ENCODE data around the gene KRT77.

Gene KRT77

GRCh38 chr12:52740584-52740983 lies 37.3 kb upstream of the KRT77 start:
- H3K9me3 ChIP-seq (ENCODE audit: insufficient read depth, low read depth, low read length): no peaks in the 10 kb centered on the region
- H3K36me3 ChIP-seq (ENCODE audit: insufficient read depth, low read depth, low read length): no peaks in the 10 kb centered on the region
- no peaks in the 10 kb centered on the region for H3K4me1 ChIP-seq (ENCODE audit: insufficient read depth, low read length)
- H3K27me3 ChIP-seq (ENCODE audit: insufficient read depth, low read length): peaks cover 35% of the 10 kb centered on the region
- H3K4me3 ChIP-seq (ENCODE audit: low read length): no peak overlapping the region
- H3K9ac ChIP-seq (ENCODE audit: low read depth, low read length): no peak overlapping the region
- no peak overlapping the region for H3K27ac ChIP-seq (ENCODE audit: low read length)

GRCh38 chr12:52739963-52740362 lies 36.6 kb upstream of the KRT77 start:
- Histone ChIP-seq H3K36me3 (ENCODE audit: insufficient read depth, low read depth, low read length) (no peaks in the 10 kb centered on the region), H3K27ac (ENCODE audit: low read length) (no peak overlapping the region), H3K4me3 (ENCODE audit: low read length) (no peak overlapping the region)

GRCh38 chr12:52735816-52736632 lies 32.7 kb upstream of the KRT77 start:
- no peaks in the 10 kb centered on the region for H3K36me3 ChIP-seq (ENCODE audit: insufficient read depth, low read depth, low read length)

More at GRCh38 chr12:52739963-52740362, 36.6 kb upstream of the KRT77 start:
- Histone ChIP-seq H3K9me3 (ENCODE audit: insufficient read depth, low read depth, low read length) (no peaks in the 10 kb centered on the region), H3K27me3 (ENCODE audit: insufficient read depth, low read length) (peaks cover 30% of the 10 kb centered on the region), H3K9ac (ENCODE audit: low read depth, low read length) (no peak overlapping the region), H3K4me1 (ENCODE audit: insufficient read depth, low read length) (no peaks in the 10 kb centered on the region)

GRCh38 chr12:52735106-52735505 lies 31.8 kb upstream of the KRT77 start:
- Histone ChIP-seq H3K9me3 (ENCODE audit: insufficient read depth, low read depth, low read length) (no peaks in the 10 kb centered on the region), H3K27me3 (ENCODE audit: insufficient read depth, low read length) (peaks cover 19% of the 10 kb centered on the region), H3K9ac (ENCODE audit: low read depth, low read length) (no peak overlapping the region), H3K4me1 (ENCODE audit: insufficient read depth, low read length) (no peaks in the 10 kb centered on the region), H3K36me3 (ENCODE audit: insufficient read depth, low read depth, low read length) (no peaks in the 10 kb centered on the region), H3K27ac (ENCODE audit: low read length) (no peak overlapping the region), H3K4me3 (ENCODE audit: low read length) (no peak overlapping the region)

More at GRCh38 chr12:52735816-52736632, 32.7 kb upstream of the KRT77 start:
- no peak overlapping the region for H3K27ac ChIP-seq (ENCODE audit: low read length)
- H3K4me1 ChIP-seq (ENCODE audit: insufficient read depth, low read length): no peaks in the 10 kb centered on the region
- no peak overlapping the region for H3K4me3 ChIP-seq (ENCODE audit: low read length)
- H3K9me3 ChIP-seq (ENCODE audit: insufficient read depth, low read depth, low read length): no peaks in the 10 kb centered on the region
- H3K27me3 ChIP-seq (ENCODE audit: insufficient read depth, low read length): peaks cover 17% of the 10 kb centered on the region
- H3K9ac ChIP-seq (ENCODE audit: low read depth, low read length): no peak overlapping the region

GRCh38 chr12:52730793-52731192 lies 27.5 kb upstream of the KRT77 start:
- Histone ChIP-seq H3K4me1 (ENCODE audit: insufficient read depth, low read length) (no peaks in the 10 kb centered on the region), H3K9ac (ENCODE audit: low read depth, low read length) (no peak overlapping the region), H3K36me3 (ENCODE audit: insufficient read depth, low read depth, low read length) (no peaks in the 10 kb centered on the region), H3K27ac (ENCODE audit: low read length) (no peak overlapping the region), H3K9me3 (ENCODE audit: insufficient read depth, low read depth, low read length) (no peaks in the 10 kb centered on the region), H3K4me3 (ENCODE audit: low read length) (no peak overlapping the region), H3K27me3 (ENCODE audit: insufficient read depth, low read length) (peaks cover 24% of the 10 kb centered on the region; the same call in 1 of the 2 replicates)

- Histone ChIP-seq H3K4me1 (ENCODE audit: insufficient read depth, low read length) (no peaks in the 10 kb centered on the region), H3K4me3 (ENCODE audit: low read length) (no peak overlapping the region), H3K36me3 (ENCODE audit: insufficient read depth, low read depth, low read length) (no peaks in the 10 kb centered on the region), H3K27me3 (ENCODE audit: insufficient read depth, low read length) (peaks cover 24% of the 10 kb centered on the region; the same call in 1 of the 2 replicates), H3K9me3 (ENCODE audit: insufficient read depth, low read depth, low read length) (no peaks in the 10 kb centered on the region), H3K9ac (ENCODE audit: low read depth, low read length) (no peak overlapping the region), H3K27ac (ENCODE audit: low read length) (no peak overlapping the region)
These were observed 27.1 kb upstream of the KRT77 start for GRCh38 chr12:52730383-52730782.

GRCh38 chr12:52729147-52729546 lies 25.8 kb upstream of the KRT77 start:
- no peaks in the 10 kb centered on the region for H3K36me3 ChIP-seq (ENCODE audit: insufficient read depth, low read depth, low read length)
- no peak overlapping the region for H3K4me3 ChIP-seq (ENCODE audit: low read length)
- no peaks in the 10 kb centered on the region for H3K4me1 ChIP-seq (ENCODE audit: insufficient read depth, low read length)
- H3K9ac ChIP-seq (ENCODE audit: low read depth, low read length): no peak overlapping the region
- no peak overlapping the region for H3K27ac ChIP-seq (ENCODE audit: low read length)
- no peaks in the 10 kb centered on the region for H3K9me3 ChIP-seq (ENCODE audit: insufficient read depth, low read depth, low read length)
- peaks cover 22% of the 10 kb centered on the region; the same call in 1 of the 2 replicates for H3K27me3 ChIP-seq (ENCODE audit: insufficient read depth, low read length)

- Histone ChIP-seq H3K27me3 (ENCODE audit: insufficient read depth, low read length) (peaks cover 19% of the 10 kb centered on the region; the same call in 1 of the 2 replicates), H3K4me3 (ENCODE audit: low read length) (no peak overlapping the region), H3K27ac (ENCODE audit: low read length) (no peak overlapping the region), H3K4me1 (ENCODE audit: insufficient read depth, low read length) (no peaks in the 10 kb centered on the region), H3K9me3 (ENCODE audit: insufficient read depth, low read depth, low read length) (no peaks in the 10 kb centered on the region), H3K36me3 (ENCODE audit: insufficient read depth, low read depth, low read length) (no peaks in the 10 kb centered on the region), H3K9ac (ENCODE audit: low read depth, low read length) (no peak overlapping the region)
These were observed 25.1 kb upstream of the KRT77 start for GRCh38 chr12:52728374-52728773.

GRCh38 chr12:52727037-52727436 lies 23.7 kb upstream of the KRT77 start:
- H3K9me3 ChIP-seq (ENCODE audit: insufficient read depth, low read depth, low read length): no peaks in the 10 kb centered on the region
- H3K36me3 ChIP-seq (ENCODE audit: insufficient read depth, low read depth, low read length): no peaks in the 10 kb centered on the region
- no peak overlapping the region for H3K4me3 ChIP-seq (ENCODE audit: low read length)
- no peak overlapping the region for H3K9ac ChIP-seq (ENCODE audit: low read depth, low read length)
- H3K4me1 ChIP-seq (ENCODE audit: insufficient read depth, low read length): no peaks in the 10 kb centered on the region
- H3K27me3 ChIP-seq (ENCODE audit: insufficient read depth, low read length): peaks cover 19% of the 10 kb centered on the region; the same call in 1 of the 2 replicates
- H3K27ac ChIP-seq (ENCODE audit: low read length): no peak overlapping the region

GRCh38 chr12:52726451-52726850 lies 23.1 kb upstream of the KRT77 start:
- Histone ChIP-seq H3K9me3 (ENCODE audit: insufficient read depth, low read depth, low read length) (no peaks in the 10 kb centered on the region), H3K4me3 (ENCODE audit: low read length) (no peak overlapping the region), H3K27ac (ENCODE audit: low read length) (no peak overlapping the region), H3K4me1 (ENCODE audit: insufficient read depth, low read length) (no peaks in the 10 kb centered on the region), H3K36me3 (ENCODE audit: insufficient read depth, low read depth, low read length) (no peaks in the 10 kb centered on the region), H3K27me3 (ENCODE audit: insufficient read depth, low read length) (peaks cover 19% of the 10 kb centered on the region; the same call in 1 of the 2 replicates), H3K9ac (ENCODE audit: low read depth, low read length) (no peak overlapping the region)

GRCh38 chr12:52724384-52724783 lies 21.1 kb upstream of the KRT77 start:
- Histone ChIP-seq H3K4me3 (ENCODE audit: low read length) (no peak overlapping the region), H3K9me3 (ENCODE audit: insufficient read depth, low read depth, low read length) (no peaks in the 10 kb centered on the region), H3K27ac (ENCODE audit: low read length) (no peak overlapping the region), H3K36me3 (ENCODE audit: insufficient read depth, low read depth, low read length) (no peaks in the 10 kb centered on the region), H3K27me3 (ENCODE audit: insufficient read depth, low read length) (peaks cover 7% of the 10 kb centered on the region; the same call in 1 of the 2 replicates), H3K9ac (ENCODE audit: low read depth, low read length) (no peak overlapping the region), H3K4me1 (ENCODE audit: insufficient read depth, low read length) (no peaks in the 10 kb centered on the region)

- H3K36me3 ChIP-seq (ENCODE audit: insufficient read depth, low read depth, low read length): no peaks in the 10 kb centered on the region
- H3K4me1 ChIP-seq (ENCODE audit: insufficient read depth, low read length): no peaks in the 10 kb centered on the region
- no peaks in the 10 kb centered on the region for H3K9me3 ChIP-seq (ENCODE audit: insufficient read depth, low read depth, low read length)
- no peak overlapping the region for H3K9ac ChIP-seq (ENCODE audit: low read depth, low read length)
- H3K4me3 ChIP-seq (ENCODE audit: low read length): no peak overlapping the region
- H3K27me3 ChIP-seq (ENCODE audit: insufficient read depth, low read length): peaks cover 13% of the 10 kb centered on the region; the same call in 1 of the 2 replicates
- H3K27ac ChIP-seq (ENCODE audit: low read length): no peak overlapping the region
These were observed 19.4 kb upstream of the KRT77 start for GRCh38 chr12:52722680-52723079.
